Left lobe of liver (tissue), 2 donors: Measurements from ENCODE around the gene HLA-DPB1. TPM values are rescaled to one million over a fixed set of nuclear protein-coding genes. Genes with fewer than 3 reads are reported as not detected.
A peak's percentile ranks its signal among the peaks of the same experiment; 100 is the strongest.
"Not testable (repeated sequence)": the region's sequence is repeated elsewhere in the genome, so short reads cannot be mapped to it uniquely, and the experiment has no call there.

Source experiments
- ATAC-seq: fragments of 200-7000 bp; cut with Tn5 transposase; one replicate; pipeline ENCODE4 v1.9.1; 2020; ENCODE audit warnings: mild to moderate bottlenecking, moderate library complexity
- DNase-seq: peaks from one replicate; pipeline ENCODE4 v3.0.0-alpha.2; 2020; ENCODE audit warnings: low spot score
- total RNA-seq: library from RNA; stranded (reverse); gene quantifications from one replicate; pipeline ENCODE4 v1.2.1, GENCODE V29; 2021
- donor health status: DM: no; HTN: no; CAD: no; lungs with moderate emphysema.
- donor health status: DM: no; HTN: yes; CAD: no.

The HLA-DPB1 gene
- total RNA-seq, 1 donor from 2014 or later = 11.3 TPM

- not testable (repeated sequence) for DNase-seq, ATAC-seq
Measured at GRCh38 chr6:33101121-33101737, 25.4 kb downstream of the HLA-DPB1 start.

- DNase-seq (no peak), ATAC-seq (no peak)
Measured at GRCh38 chr6:33103776-33104175, 28.0 kb downstream of the HLA-DPB1 start.

- ATAC-seq = no peak
- no peak for DNase-seq
Measured at GRCh38 chr6:33104887-33105286, 29.1 kb downstream of the HLA-DPB1 start.

GRCh38 chr6:33105386-33105785 lies 29.6 kb downstream of the HLA-DPB1 start:
- no peak for ATAC-seq

GRCh38 chr6:33105916-33106871 lies 30.4 kb downstream of the HLA-DPB1 start:
- no peak for DNase-seq
- no peak for ATAC-seq

More at GRCh38 chr6:33105386-33105785, 29.6 kb downstream of the HLA-DPB1 start:
- DNase-seq = no peak

GRCh38 chr6:33107641-33108040 lies 31.9 kb downstream of the HLA-DPB1 start:
- ATAC-seq (no peak), DNase-seq (no peak)

- DNase-seq (no peak), ATAC-seq (no peak)
Measured at GRCh38 chr6:33108307-33108706, 32.5 kb downstream of the HLA-DPB1 start.

GRCh38 chr6:33112148-33112547 lies 36.4 kb downstream of the HLA-DPB1 start:
- DNase-seq = no peak
- peak; percentile 93 for ATAC-seq

GRCh38 chr6:33113755-33114154 lies 38.0 kb downstream of the HLA-DPB1 start:
- no peak for ATAC-seq
- no peak for DNase-seq

- DNase-seq (no peak), ATAC-seq (no peak)
Measured at GRCh38 chr6:33114406-33114805, 38.6 kb downstream of the HLA-DPB1 start.

- ATAC-seq (no peak), DNase-seq (no peak)
Measured at GRCh38 chr6:33116417-33116816, 40.6 kb downstream of the HLA-DPB1 start.

GRCh38 chr6:33116841-33117711 lies 41.3 kb downstream of the HLA-DPB1 start:
- ATAC-seq = no peak
- no peak for DNase-seq

GRCh38 chr6:33117811-33118277 lies 42.1 kb downstream of the HLA-DPB1 start:
- no peak for DNase-seq
- no peak for ATAC-seq

GRCh38 chr6:33118525-33119123 lies 42.8 kb downstream of the HLA-DPB1 start:
- ATAC-seq (peak; percentile 82), DNase-seq (no peak)

GRCh38 chr6:33120001-33120400 lies 44.2 kb downstream of the HLA-DPB1 start:
- no peak for DNase-seq
- ATAC-seq = no peak

GRCh38 chr6:33123181-33123580 lies 47.4 kb downstream of the HLA-DPB1 start:
- ATAC-seq (no peak), DNase-seq (no peak)

- no peak for DNase-seq
- peak; percentile 62 for ATAC-seq
Measured at GRCh38 chr6:33123732-33124524, 48.1 kb downstream of the HLA-DPB1 start.

GRCh38 chr6:33124525-33124901 lies 48.7 kb downstream of the HLA-DPB1 start:
- no peak for DNase-seq
- no peak for ATAC-seq

GRCh38 chr6:33124947-33125346 lies 49.2 kb downstream of the HLA-DPB1 start:
- DNase-seq (no peak), ATAC-seq (no peak)
